HL-60 (cell line): ENCODE measurements around the gene CCDC85C.

Experiments used
- DNase-seq, 2 experiments: peaks; one replicate each; pipeline ENCODE4 v3.0.0-alpha.2; 2010 to 2020; ENCODE audit warnings: low read depth in 1 of 2, low spot score in 1 of 2
- H3K27ac ChIP-seq: fragments of 250-450 bp; sonication (Bioruptor Pico); replicated peaks from 2 replicates; pipeline ENCODE4 v1.5.1; 2020; ENCODE audit warnings: mild to moderate bottlenecking, moderate library complexity
- H3K27me3 ChIP-seq: fragments of 250-450 bp; sonication (Bioruptor Pico); 2 replicates; pipeline ENCODE4 v1.5.1; 2021; ENCODE audit warnings: mild to moderate bottlenecking, moderate library complexity; ENCODE audit not compliant: insufficient read depth, poor library complexity, severe bottlenecking
- H3K4me3 ChIP-seq: replicated peaks from 2 replicates; pipeline ENCODE4 v1.5.1; 2011; ENCODE audit warnings: mild to moderate bottlenecking, control low read depth, low read length; ENCODE audit not compliant: insufficient read depth
- GABPA ChIP-seq: IDR thresholded peaks from 2 replicates; pipeline ENCODE4 v1.6.1; 2012; ENCODE audit warnings: low read depth
- POLR2AphosphoS5 ChIP-seq: IDR thresholded peaks from 2 replicates; pipeline ENCODE4 v1.6.1; 2012; ENCODE audit warnings: low read depth
- SPI1 ChIP-seq: IDR thresholded peaks from 2 replicates; pipeline ENCODE4 v1.6.1; 2012; ENCODE audit warnings: low read depth, mild to moderate bottlenecking, borderline replicate concordance
- TF ChIP-seq, protein P1 (sequence below): IDR thresholded peaks from one replicate; pipeline ENCODE4 v1.5.1; 2011; ENCODE audit warnings: low read length, control low read depth, inconsistent platforms; ENCODE audit not compliant: insufficient read depth
- TF ChIP-seq, protein P2 (sequence below): IDR thresholded peaks from 2 replicates; pipeline ENCODE4 v1.6.1; 2012; ENCODE audit warnings: low read depth; ENCODE audit not compliant: insufficient replicate concordance

CCDC85C gene

DNA sequence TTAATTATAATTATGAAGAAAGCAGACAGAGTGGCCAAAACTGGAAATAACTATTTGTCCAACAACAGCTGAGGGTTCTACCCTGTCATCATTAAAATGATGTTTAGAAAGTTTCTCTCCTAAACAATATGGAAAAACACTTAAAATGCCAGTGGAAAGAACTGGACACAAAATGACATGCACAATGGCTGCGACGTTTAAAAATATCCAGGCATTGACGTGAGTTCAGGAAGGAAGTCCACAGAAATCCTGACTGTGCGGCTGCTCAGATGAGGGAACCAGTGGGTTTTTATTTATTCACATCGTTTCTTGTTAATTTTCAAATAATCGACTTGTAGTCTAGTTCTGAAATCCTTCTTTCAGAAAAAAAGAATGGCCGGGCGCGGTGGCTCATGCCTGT, 64.5 kb downstream of the CCDC85C start:
- H3K27me3 ChIP-seq: no peaks in the 10 kb centered on the region
- H3K4me3 ChIP-seq: no peak overlapping the region
- no peak for DNase-seq
- H3K27ac ChIP-seq: no peak overlapping the region
- TF ChIP-seq POLR2AphosphoS5: no peak
- no peak for TF ChIP-seq GABPA
- TF ChIP-seq, protein P1, sequence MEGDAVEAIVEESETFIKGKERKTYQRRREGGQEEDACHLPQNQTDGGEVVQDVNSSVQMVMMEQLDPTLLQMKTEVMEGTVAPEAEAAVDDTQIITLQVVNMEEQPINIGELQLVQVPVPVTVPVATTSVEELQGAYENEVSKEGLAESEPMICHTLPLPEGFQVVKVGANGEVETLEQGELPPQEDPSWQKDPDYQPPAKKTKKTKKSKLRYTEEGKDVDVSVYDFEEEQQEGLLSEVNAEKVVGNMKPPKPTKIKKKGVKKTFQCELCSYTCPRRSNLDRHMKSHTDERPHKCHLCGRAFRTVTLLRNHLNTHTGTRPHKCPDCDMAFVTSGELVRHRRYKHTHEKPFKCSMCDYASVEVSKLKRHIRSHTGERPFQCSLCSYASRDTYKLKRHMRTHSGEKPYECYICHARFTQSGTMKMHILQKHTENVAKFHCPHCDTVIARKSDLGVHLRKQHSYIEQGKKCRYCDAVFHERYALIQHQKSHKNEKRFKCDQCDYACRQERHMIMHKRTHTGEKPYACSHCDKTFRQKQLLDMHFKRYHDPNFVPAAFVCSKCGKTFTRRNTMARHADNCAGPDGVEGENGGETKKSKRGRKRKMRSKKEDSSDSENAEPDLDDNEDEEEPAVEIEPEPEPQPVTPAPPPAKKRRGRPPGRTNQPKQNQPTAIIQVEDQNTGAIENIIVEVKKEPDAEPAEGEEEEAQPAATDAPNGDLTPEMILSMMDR: no peak
- TF ChIP-seq, protein P2, sequence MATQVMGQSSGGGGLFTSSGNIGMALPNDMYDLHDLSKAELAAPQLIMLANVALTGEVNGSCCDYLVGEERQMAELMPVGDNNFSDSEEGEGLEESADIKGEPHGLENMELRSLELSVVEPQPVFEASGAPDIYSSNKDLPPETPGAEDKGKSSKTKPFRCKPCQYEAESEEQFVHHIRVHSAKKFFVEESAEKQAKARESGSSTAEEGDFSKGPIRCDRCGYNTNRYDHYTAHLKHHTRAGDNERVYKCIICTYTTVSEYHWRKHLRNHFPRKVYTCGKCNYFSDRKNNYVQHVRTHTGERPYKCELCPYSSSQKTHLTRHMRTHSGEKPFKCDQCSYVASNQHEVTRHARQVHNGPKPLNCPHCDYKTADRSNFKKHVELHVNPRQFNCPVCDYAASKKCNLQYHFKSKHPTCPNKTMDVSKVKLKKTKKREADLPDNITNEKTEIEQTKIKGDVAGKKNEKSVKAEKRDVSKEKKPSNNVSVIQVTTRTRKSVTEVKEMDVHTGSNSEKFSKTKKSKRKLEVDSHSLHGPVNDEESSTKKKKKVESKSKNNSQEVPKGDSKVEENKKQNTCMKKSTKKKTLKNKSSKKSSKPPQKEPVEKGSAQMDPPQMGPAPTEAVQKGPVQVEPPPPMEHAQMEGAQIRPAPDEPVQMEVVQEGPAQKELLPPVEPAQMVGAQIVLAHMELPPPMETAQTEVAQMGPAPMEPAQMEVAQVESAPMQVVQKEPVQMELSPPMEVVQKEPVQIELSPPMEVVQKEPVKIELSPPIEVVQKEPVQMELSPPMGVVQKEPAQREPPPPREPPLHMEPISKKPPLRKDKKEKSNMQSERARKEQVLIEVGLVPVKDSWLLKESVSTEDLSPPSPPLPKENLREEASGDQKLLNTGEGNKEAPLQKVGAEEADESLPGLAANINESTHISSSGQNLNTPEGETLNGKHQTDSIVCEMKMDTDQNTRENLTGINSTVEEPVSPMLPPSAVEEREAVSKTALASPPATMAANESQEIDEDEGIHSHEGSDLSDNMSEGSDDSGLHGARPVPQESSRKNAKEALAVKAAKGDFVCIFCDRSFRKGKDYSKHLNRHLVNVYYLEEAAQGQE: no peak
- no peak for TF ChIP-seq SPI1

DNA sequence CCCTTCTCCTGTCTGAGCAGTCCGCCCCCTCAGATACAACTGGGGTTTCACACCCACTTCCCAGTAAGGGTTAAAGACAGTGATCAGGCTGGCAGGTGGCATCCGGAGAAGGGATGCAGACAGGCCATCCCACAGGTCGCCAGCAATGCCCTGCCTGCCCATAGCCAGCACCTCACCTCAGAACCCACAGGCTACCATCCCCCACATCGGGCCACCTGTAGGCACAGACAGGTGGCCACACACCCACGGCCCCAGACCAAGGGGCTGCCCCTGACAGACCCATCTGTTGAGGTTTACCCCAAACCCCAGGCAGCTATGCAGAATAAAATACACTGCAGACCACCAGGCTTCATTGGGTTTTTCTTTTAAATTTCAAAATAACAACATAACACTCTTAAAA, 65.3 kb downstream of the CCDC85C start:
- Histone ChIP-seq H3K4me3 (no peak overlapping the region), H3K27ac (no peak overlapping the region), H3K27me3 (no peaks in the 10 kb centered on the region)
- no peak for DNase-seq
- TF ChIP-seq, protein P1: no peak
- TF ChIP-seq SPI1: no peak
- no peak for TF ChIP-seq GABPA
- TF ChIP-seq POLR2AphosphoS5: no peak
- TF ChIP-seq, protein P2: no peak

DNA sequence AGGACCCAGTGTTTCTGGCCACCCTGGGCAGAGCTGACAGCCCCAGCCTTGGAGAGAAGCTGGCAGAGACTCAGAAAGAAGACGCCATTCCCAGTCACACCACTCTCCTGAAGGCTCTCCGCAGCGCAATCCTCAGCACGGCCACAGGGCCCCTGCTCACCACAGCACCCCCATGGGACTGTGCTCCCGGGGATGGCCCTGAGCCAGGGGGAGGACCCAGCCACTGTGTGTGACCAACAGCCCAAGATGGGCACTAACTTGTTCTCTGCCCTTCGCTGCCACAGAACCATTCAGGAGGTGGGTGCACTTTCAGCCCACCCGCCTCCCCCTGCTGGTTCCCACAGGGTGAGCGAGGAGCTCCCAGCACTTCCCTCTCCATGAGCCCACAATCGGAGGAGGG, 65.7 kb downstream of the CCDC85C start:
- H3K27ac ChIP-seq: no peak overlapping the region
- no peaks in the 10 kb centered on the region for H3K27me3 ChIP-seq
- H3K4me3 ChIP-seq: no peak overlapping the region
- DNase-seq: no peak
- TF ChIP-seq POLR2AphosphoS5 (no peak), SPI1 (no peak), GABPA (no peak)
- TF ChIP-seq, protein P1: no peak
- TF ChIP-seq, protein P2: no peak
